Sigmoid colon (tissue), 7 donors: ENCODE data around the gene ZNF213. TPM values are rescaled to one million over a fixed set of nuclear protein-coding genes. Genes with fewer than 3 reads are reported as not detected.
A peak's percentile ranks its signal among the peaks of the same experiment; 100 is the strongest.
"Not testable (repeated sequence)": the region's sequence is repeated elsewhere in the genome, so short reads cannot be mapped to it uniquely, and the experiment has no call there.

Source experiments
- DNase-seq: peaks from one replicate; pipeline ENCODE4 v3.0.0-alpha.2; 2019
- H3K27ac ChIP-seq, 4 donors: fragments of 200-600 bp; sonication (generic); one replicate each; pipeline ENCODE4 v1.5.1; 2016 to 2019; ENCODE audit warnings: mild to moderate bottlenecking in 1 of 4
- H3K27me3 ChIP-seq, 3 donors: fragments of 200-600 bp; sonication (generic); one replicate each; pipeline ENCODE4 v1.5.1; 2019; ENCODE audit warnings: mild to moderate bottlenecking in 1 of 3
- H3K36me3 ChIP-seq, 4 donors: fragments of 200-600 bp; sonication (generic); one replicate each; pipeline ENCODE4 v1.5.1; 2016 to 2019
- H3K4me1 ChIP-seq, 4 donors: fragments of 200-600 bp; sonication (generic); one replicate each; pipeline ENCODE4 v1.5.1; 2017 to 2019
- H3K4me3 ChIP-seq, 4 donors: fragments of 200-600 bp; sonication (generic); one replicate each; pipeline ENCODE4 v1.5.1; 2017 to 2019; ENCODE audit warnings: mild to moderate bottlenecking in 2 of 4, moderate library complexity in 1 of 4
- H3K9me3 ChIP-seq, 4 donors: fragments of 200-600 bp in 3 of 4; sonication (generic) in 3 of 4; one replicate each; pipeline versions ENCODE4 v1.5.1 to v1.6.1; 2013 to 2019
- EP300 ChIP-seq, 4 donors: sonication (generic); formaldehyde crosslinking; IDR thresholded peaks; one replicate each; pipeline ENCODE4 v1.6.1; 2017; ENCODE audit warnings: antibody characterized with exemption in 4 of 4
- POLR2A ChIP-seq, 2 donors: fragments of 450-650 bp; IDR thresholded peaks; one replicate each; pipeline ENCODE4 v1.6.1; 2016; ENCODE audit warnings: antibody characterized with exemption in 2 of 2, mild to moderate bottlenecking in 2 of 2, moderate library complexity in 2 of 2
- POLR2AphosphoS5 ChIP-seq, 4 donors: sonication (generic); formaldehyde crosslinking; IDR thresholded peaks; one replicate each; pipeline ENCODE4 v1.6.1; 2017; ENCODE audit warnings: antibody characterized with exemption in 4 of 4
- WGBS, 2 donors: extraction: QIAGEN DNeasy Blood & Tissue Kit; methylation state at CpG; one replicate each; pipeline ENCODE4 v1.1.7; 2013; 5-methylcytosine and 5-hydroxymethylcytosine counted together
- intact Hi-C: fragments of 100-400 bp; cut with DNase I; formaldehyde crosslinking; loops from one replicate; pipeline ENCODE4 v1.15.1; 2023
- polyA plus RNA-seq, 3 donors: library from polyadenylated mRNA; stranded (reverse); fragments of 200-250 nt; gene quantifications; one replicate each; pipeline ENCODE4 v1.2.3, GENCODE V29; 2013
- total RNA-seq, 4 donors: library from RNA; depleted of rRNA; stranded (reverse); fragments of >200 nt; gene quantifications; one replicate each; pipeline ENCODE4 v1.1.0, GENCODE V29; 2016
- TF ChIP-seq, protein P1 (sequence below), 4 experiments: fragments of 450-650 bp in 3 of 4; fragments of 200-600 bp in 1 of 4; IDR thresholded peaks; one replicate each; pipeline ENCODE4 v1.5.1; 2016 to 2019; ENCODE audit warnings: antibody characterized with exemption in 4 of 4, mild to moderate bottlenecking in 3 of 4, moderate library complexity in 2 of 4
- donor health status: healthy with polysubstance abuse.
- donor health status: Bipolar disorder and iron deficiency.
- donor health status: healthy.

ZNF213 gene
- total and polyA plus RNA-seq, 7 donors = 2.6 to 11.3 (median 7.2) TPM

- H3K9me3 ChIP-seq = no peaks in the 10 kb centered on the region
- H3K27ac ChIP-seq = peak overlapping the region in 1 of 4 donors; percentile 42
- DNase-seq = no peak
- 73 to 92% methylated on average over 12 of the region's 12 CpGs for WGBS, 2 donors
- no peaks in the 10 kb centered on the region for H3K36me3 ChIP-seq
- peaks cover 0 to 9% (median 4%) of the 10 kb centered on the region in 4 donors for H3K4me1 ChIP-seq
- intact Hi-C loops = loop anchor here (5.0 kb wide), 1 partner anchor 58 kb away; no protein-coding TSS in a partner anchor
- H3K4me3 ChIP-seq = peak overlapping the region in 3 of 4 donors; percentile 19 to 33 (median 27)
- H3K27me3 ChIP-seq = peaks cover 14 to 56% (median 15%) of the 10 kb centered on the region in 3 donors
- no peak for TF ChIP-seq POLR2A (IDR thresholded peaks at IDR 0.05)
- TF ChIP-seq, protein P1, sequence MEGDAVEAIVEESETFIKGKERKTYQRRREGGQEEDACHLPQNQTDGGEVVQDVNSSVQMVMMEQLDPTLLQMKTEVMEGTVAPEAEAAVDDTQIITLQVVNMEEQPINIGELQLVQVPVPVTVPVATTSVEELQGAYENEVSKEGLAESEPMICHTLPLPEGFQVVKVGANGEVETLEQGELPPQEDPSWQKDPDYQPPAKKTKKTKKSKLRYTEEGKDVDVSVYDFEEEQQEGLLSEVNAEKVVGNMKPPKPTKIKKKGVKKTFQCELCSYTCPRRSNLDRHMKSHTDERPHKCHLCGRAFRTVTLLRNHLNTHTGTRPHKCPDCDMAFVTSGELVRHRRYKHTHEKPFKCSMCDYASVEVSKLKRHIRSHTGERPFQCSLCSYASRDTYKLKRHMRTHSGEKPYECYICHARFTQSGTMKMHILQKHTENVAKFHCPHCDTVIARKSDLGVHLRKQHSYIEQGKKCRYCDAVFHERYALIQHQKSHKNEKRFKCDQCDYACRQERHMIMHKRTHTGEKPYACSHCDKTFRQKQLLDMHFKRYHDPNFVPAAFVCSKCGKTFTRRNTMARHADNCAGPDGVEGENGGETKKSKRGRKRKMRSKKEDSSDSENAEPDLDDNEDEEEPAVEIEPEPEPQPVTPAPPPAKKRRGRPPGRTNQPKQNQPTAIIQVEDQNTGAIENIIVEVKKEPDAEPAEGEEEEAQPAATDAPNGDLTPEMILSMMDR (IDR thresholded peaks at IDR 0.05) = no peak
- no peak for TF ChIP-seq EP300 (IDR thresholded peaks at IDR 0.05)
- TF ChIP-seq POLR2AphosphoS5 (IDR thresholded peaks at IDR 0.05) = no peak
Observed at GRCh38 chr16:3165111-3165822, 30.4 kb downstream of the ZNF213 start.

DNA sequence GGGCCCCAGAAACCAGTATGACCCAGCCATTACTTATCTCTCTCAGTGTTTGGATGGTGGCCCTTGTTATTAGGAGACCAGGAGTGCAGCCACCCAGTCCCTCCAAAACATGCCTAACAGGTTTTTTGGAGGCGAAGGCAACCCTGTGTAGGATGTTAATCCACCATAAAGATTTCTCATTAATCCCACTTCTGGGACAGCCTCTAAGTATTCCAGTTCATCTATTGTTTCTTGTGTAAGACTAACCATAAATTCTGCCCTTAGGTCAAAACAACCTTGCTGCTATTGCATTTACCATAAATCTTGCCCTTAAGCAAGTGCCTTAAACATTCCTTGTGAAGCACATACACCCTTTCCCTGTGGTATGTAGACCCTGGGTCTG lies 31.7 kb downstream of the ZNF213 start:
- TF ChIP-seq, protein P1 (IDR thresholded peaks at IDR 0.05) = no peak
- TF ChIP-seq EP300 (IDR thresholded peaks at IDR 0.05) (no peak), POLR2AphosphoS5 (IDR thresholded peaks at IDR 0.05) (no peak), POLR2A (IDR thresholded peaks at IDR 0.05) (no peak)
- no peaks in the 10 kb centered on the region for H3K36me3 ChIP-seq
- 5 to 31% methylated on average over 1 of the region's 1 CpG for WGBS, 2 donors
- peaks cover 0 to 19% (median 16%) of the 10 kb centered on the region in 4 donors for H3K4me1 ChIP-seq
- H3K27me3 ChIP-seq = peaks cover 26 to 57% (median 26%) of the 10 kb centered on the region in 3 donors
- intact Hi-C loops = loop anchor here (2.0 to 5.0 kb wide), 2 partner anchors 59 to 108 kb away; no protein-coding TSS in a partner anchor
- no peak overlapping the region for H3K27ac ChIP-seq
- H3K9me3 ChIP-seq = no peaks in the 10 kb centered on the region
- H3K4me3 ChIP-seq = no peak overlapping the region
- no peak for DNase-seq

DNA sequence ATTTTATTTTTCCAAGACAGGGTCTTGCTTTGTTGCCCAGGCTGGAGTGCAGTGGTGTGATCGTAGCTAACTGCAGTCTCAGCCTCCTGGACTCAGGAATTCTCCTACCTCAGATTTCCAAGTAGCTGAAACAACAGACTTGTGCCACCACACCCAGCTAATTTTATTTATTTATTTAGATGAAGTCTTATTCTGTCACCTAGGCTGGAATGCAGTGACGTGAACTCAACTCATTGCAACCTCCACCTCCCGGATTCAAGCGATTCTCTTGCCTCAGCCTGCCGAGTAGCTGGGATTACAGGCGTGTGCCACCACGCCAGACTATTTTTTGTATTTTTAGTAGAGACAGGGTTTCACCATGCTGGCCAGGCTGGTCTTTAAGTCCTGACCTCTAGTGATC lies 33.9 kb downstream of the ZNF213 start:
- not testable (repeated sequence) for DNase-seq, H3K36me3 ChIP-seq, H3K27ac ChIP-seq, H3K4me3 ChIP-seq, H3K9me3 ChIP-seq
- intact Hi-C loops = loop anchor here (5.0 kb wide), 1 partner anchor 61 kb away; no protein-coding TSS in a partner anchor
- peaks cover 0 to 27% (median 21%) of the 10 kb centered on the region in 4 donors for H3K4me1 ChIP-seq
- H3K27me3 ChIP-seq = peaks cover 46 to 61% (median 46%) of the 10 kb centered on the region in 3 donors
- 68 to 81% methylated on average over 7 of the region's 7 CpGs for WGBS, 2 donors

- H3K27me3 ChIP-seq = peaks cover 65 to 80% (median 65%) of the 10 kb centered on the region in 3 donors
- WGBS, 2 donors = 3 to 4% methylated on average over 53 of the region's 53 CpGs
Observed at GRCh38 chr16:3170440-3171180, 35.8 kb downstream of the ZNF213 start.

More at GRCh38 chr16:3170440-3171180, 35.8 kb downstream of the ZNF213 start:
- DNase-seq = peak; percentile 65
- intact Hi-C loops = no loop called here
- H3K4me3 ChIP-seq = peak overlapping the region in 2 of 4 donors; percentile 5 to 20
- H3K9me3 ChIP-seq = no peaks in the 10 kb centered on the region
- no peak overlapping the region for H3K27ac ChIP-seq
- TF ChIP-seq POLR2A (IDR thresholded peaks at IDR 0.05) (no peak), EP300 (IDR thresholded peaks at IDR 0.05) (no peak), POLR2AphosphoS5 (IDR thresholded peaks at IDR 0.05) (no peak)
- TF ChIP-seq, protein P1 (IDR thresholded peaks at IDR 0.05) = no peak
- H3K36me3 ChIP-seq = no peaks in the 10 kb centered on the region
- H3K4me1 ChIP-seq = peaks cover 0 to 37% (median 20%) of the 10 kb centered on the region in 4 donors
